Psoas muscle (tissue), 8 donors: ENCODE measurements around the gene CHD8. TPM values are rescaled to one million over a fixed set of nuclear protein-coding genes. Genes with fewer than 3 reads are reported as not detected.

Experiments used
- ATAC-seq, 4 donors: fragments of 200-7000 bp; cut with Tn5 transposase; one replicate each; pipeline ENCODE4 v1.9.1; 2020; ENCODE audit warnings: moderate library complexity in 3 of 4, mild to moderate bottlenecking in 2 of 4
- DNase-seq, 2 donors: peaks; one replicate each; pipeline ENCODE4 v3.0.0-alpha.2; 2020
- H3K27ac ChIP-seq: fragments of 200-600 bp; one replicate; pipeline ENCODE4 v1.8.0; 2022
- H3K27me3 ChIP-seq, 3 donors: fragments of 200-600 bp in 1 of 3; one replicate each; pipeline versions ENCODE4 v1.6.1 to v1.8.0; 2013 to 2022; ENCODE audit warnings: low read length in 2 of 3, mild to moderate bottlenecking in 2 of 3, moderate library complexity in 1 of 3; ENCODE audit not compliant: insufficient read depth in 3 of 3
- H3K36me3 ChIP-seq, 2 donors: fragments of 200-600 bp in 1 of 2; one replicate each; pipeline versions ENCODE4 v1.6.1 to v1.8.0; 2013 to 2022; ENCODE audit warnings: low read depth in 1 of 2, mild to moderate bottlenecking in 1 of 2, moderate library complexity in 1 of 2; ENCODE audit not compliant: insufficient read depth in 1 of 2
- H3K4me1 ChIP-seq: fragments of 200-600 bp; one replicate; pipeline ENCODE4 v1.8.0; 2022
- H3K4me3 ChIP-seq: fragments of 200-600 bp; one replicate; pipeline ENCODE4 v1.8.0; 2022; ENCODE audit warnings: mild to moderate bottlenecking
- H3K9me3 ChIP-seq: fragments of 200-600 bp; one replicate; pipeline ENCODE4 v1.8.0; 2022
- CTCF ChIP-seq: fragments of 200-600 bp; IDR thresholded peaks from one replicate; pipeline ENCODE4 v1.8.0; 2022; ENCODE audit warnings: antibody characterized with exemption
- WGBS, 3 donors: extraction: QIAGEN DNeasy Blood & Tissue Kit; methylation state at CpG; one replicate each; pipeline versions ENCODE4 v1.1.6 to v1.1.7; 2013; 5-methylcytosine and 5-hydroxymethylcytosine counted together
- intact Hi-C, 2 donors: fragments of 100-400 bp; cut with DNase I; formaldehyde crosslinking; loops; one replicate each; pipeline versions ENCODE4 v1.11.0 to v1.14.2; 2022
- polyA plus RNA-seq, 3 donors: library from polyadenylated mRNA; stranded (reverse); fragments of 200-250 nt; gene quantifications; one replicate each; pipeline ENCODE4 v1.2.3, GENCODE V29; 2013
- total RNA-seq, 4 donors: library from RNA; stranded (reverse); fragmentation: NEBNext Ultra II Directional in 2 of 4; extraction: Animal tissue kit (Norgen Biotek cat#: 25700) in 2 of 4; gene quantifications; one replicate each; pipeline versions ENCODE4 v1.2.1 to v1.2.4, GENCODE V29; 2021 to 2023
- donor health status: healthy with polysubstance abuse.
- donor health status: DM: no; HTN: no; CAD: no; lungs with moderate emphysema.
- donor health status: Bipolar disorder and iron deficiency.
- donor health status: healthy.
- donor health status: DM: yes; HTN: yes; CAD: no.
- donor health status: DM: no; HTN: no; CAD: no.
- donor health status: DM: no; HTN: no; CAD: no.
- donor health status: DM: yes; HTN: yes; CAD: no.

Gene CHD8
- total and polyA plus RNA-seq, 7 donors = 11.5 to 40.1 (median 27.1) TPM

GRCh38 chr14:21369949-21370679 is 85.8 kb downstream of the CHD8 start:
- no peaks in the 10 kb centered on the region for H3K27me3 ChIP-seq
- no peak overlapping the region for H3K27ac ChIP-seq
- H3K4me3 ChIP-seq = no peak overlapping the region
- no peak for TF ChIP-seq CTCF
- ATAC-seq = no peak
- WGBS, 3 donors = 68 to 79% (median 71%) methylated on average over 4 of the region's 4 CpGs
- DNase-seq = no peak
- intact Hi-C loops = no loop called here
- no peaks in the 10 kb centered on the region for H3K9me3 ChIP-seq
- H3K36me3 ChIP-seq = peaks cover 5 to 82% of the 10 kb centered on the region in 2 donors
- no peaks in the 10 kb centered on the region for H3K4me1 ChIP-seq

- Histone ChIP-seq H3K27me3 (no peaks in the 10 kb centered on the region), H3K9me3 (no peaks in the 10 kb centered on the region), H3K27ac (no peak overlapping the region), H3K36me3 (peaks cover 17 to 100% of the 10 kb centered on the region in 2 donors), H3K4me3 (no peak overlapping the region), H3K4me1 (no peaks in the 10 kb centered on the region)
- no peak for ATAC-seq
- WGBS, 3 donors = 95 to 99% (median 98%) methylated on average over 6 of the region's 6 CpGs
- TF ChIP-seq CTCF = no peak
- intact Hi-C loops = no loop called here
- no peak for DNase-seq
Observed at GRCh38 chr14:21367582-21368144, 88.3 kb downstream of the CHD8 start.

- Histone ChIP-seq H3K4me1 (no peaks in the 10 kb centered on the region), H3K4me3 (no peak overlapping the region), H3K27me3 (no peaks in the 10 kb centered on the region), H3K9me3 (no peaks in the 10 kb centered on the region), H3K36me3 (peaks cover 20 to 100% of the 10 kb centered on the region in 2 donors), H3K27ac (no peak overlapping the region)
- WGBS, 3 donors = 95 to 99% (median 98%) methylated on average over 4 of the region's 4 CpGs
- intact Hi-C loops = loop anchor here (5.0 kb wide), 2 partner anchors 36 to 51 kb away; no protein-coding TSS in a partner anchor
- DNase-seq (no peak), ATAC-seq (no peak)
- TF ChIP-seq CTCF = no peak
Observed at GRCh38 chr14:21356511-21356910, 99.4 kb downstream of the CHD8 start.

- TF ChIP-seq CTCF = no peak
- Histone ChIP-seq H3K27ac (no peak overlapping the region), H3K4me1 (no peaks in the 10 kb centered on the region), H3K27me3 (no peaks in the 10 kb centered on the region), H3K9me3 (no peaks in the 10 kb centered on the region), H3K4me3 (no peak overlapping the region), H3K36me3 (peaks cover 17 to 71% of the 10 kb centered on the region in 2 donors)
- intact Hi-C loops = no loop called here
- ATAC-seq = no peak
- 89 to 95% (median 94%) methylated on average over 9 of the region's 9 CpGs for WGBS, 3 donors
- no peak for DNase-seq
Observed at GRCh38 chr14:21352587-21352986, 103.3 kb downstream of the CHD8 start.
